HL-60/S4 (cell line): ENCODE measurements around the gene SETBP1.

Source experiments
- in situ Hi-C: fragments of 300-500 bp; cut with MboI; formaldehyde crosslinking; loops from 2 replicates; pipeline ENCODE4 v1.14.3; 2022; ENCODE audit warnings: low sequenced_read_pairs

The SETBP1 gene

DNA sequence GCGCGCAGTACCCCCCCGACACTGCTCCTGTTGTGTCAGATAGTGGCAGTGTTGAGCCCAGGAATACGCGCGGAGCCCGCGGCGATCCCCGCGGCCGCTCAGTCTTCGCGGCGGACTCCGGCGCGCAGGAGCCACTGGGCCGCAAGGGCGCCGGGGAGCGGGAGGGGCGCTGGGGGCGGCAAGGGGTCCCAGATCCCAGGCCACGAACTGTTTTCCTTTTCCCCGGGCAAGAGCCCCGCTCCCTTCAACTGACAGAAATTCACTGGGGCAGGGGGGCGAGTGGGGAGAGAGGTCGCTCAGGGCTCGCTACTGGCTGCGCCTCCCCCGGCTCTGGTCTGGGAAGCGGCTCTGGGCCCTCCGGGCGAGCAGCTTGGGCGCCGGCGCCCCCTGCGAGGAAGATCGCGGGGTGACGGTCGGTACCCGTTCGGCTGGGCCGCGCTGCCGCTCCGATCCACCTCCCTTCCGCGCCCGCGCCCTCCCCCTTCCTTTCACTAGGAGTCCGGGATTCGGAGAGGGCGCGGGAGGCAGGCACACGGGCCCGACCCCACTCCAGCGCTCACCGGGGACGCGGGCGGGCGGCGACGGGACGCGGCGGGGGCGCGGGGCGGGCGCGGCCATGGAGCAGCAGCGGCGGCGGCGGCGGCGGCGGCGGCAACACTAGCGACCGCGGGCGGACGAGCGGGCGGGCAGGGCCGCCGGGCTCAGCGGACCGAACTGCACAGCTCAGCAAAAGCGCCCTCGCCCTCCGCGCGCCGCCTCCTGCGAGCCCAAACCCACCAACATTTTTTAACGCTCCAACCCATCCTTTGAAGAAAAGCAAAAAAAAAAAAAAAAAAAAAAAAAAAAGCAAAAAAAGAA lies 1.4 kb upstream of the SETBP1 start:
- in situ Hi-C loops = loop anchor here (25.0 kb wide), 1 partner anchor 108 kb away; no protein-coding TSS in a partner anchor

DNA sequence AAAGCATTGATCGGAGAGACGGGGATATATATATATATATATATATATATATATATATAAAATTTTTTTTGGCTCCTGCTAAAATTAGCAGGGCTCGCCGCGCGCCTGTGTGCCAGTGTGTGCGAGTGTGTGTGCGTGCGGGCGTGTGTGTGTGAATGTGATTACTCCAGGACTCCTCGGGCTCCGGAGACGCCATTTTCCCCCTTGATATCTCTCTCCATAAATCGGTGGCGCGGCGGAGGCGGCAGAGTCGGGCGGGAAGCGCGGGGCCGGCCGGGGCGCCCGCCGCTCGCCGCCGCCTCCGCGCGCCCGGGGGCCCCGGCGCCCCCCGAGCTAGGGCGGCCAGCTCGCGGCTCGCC lies 795 bp upstream of the SETBP1 start:
- in situ Hi-C loops = loop anchor here (25.0 kb wide), 1 partner anchor 107 kb away; no protein-coding TSS in a partner anchor

DNA sequence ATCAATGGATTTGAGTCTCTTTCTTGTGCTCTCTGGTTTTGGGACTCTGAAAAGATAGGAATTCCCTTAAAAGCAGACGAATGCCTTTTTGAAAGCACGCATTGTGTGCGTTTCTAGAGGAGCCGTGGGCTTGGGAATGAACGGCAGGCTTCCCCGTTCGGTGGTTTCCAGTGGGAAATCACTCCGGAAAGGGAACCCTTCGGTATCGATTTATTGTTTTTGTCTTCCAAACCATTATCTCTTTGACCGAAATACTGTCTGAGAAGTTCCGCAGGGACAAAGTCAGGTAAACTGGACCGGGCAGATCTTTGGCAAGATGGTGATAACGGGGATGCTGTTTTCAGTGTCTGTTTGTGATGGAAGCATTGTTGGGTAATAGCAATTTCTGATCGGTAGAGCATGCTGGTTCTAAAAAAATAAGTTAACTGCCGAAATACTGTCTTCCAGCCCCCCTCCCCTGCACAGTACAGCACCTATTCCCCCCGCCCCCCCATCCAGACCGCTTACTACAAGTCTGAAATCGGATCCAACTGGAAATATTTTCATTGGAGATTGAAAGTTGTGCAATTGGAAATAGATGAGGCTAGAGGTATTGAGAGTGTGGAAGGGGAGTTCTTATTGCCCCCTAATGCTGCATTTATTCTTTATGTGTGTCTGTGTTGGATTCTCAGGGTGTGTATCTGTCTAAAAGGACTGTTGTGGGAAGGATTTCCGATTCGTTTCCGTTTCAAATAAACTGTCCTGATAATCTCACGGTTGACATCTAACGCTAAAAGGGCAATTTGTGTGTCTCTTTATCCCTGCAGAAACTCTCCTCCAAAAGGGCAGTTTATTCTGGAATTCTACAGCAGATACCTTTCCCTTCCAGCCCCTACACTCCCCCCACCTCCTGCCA lies 635 bp downstream of the SETBP1 start:
- in situ Hi-C loops = loop anchor here (25.0 kb wide), 1 partner anchor 106 kb away; no protein-coding TSS in a partner anchor

DNA sequence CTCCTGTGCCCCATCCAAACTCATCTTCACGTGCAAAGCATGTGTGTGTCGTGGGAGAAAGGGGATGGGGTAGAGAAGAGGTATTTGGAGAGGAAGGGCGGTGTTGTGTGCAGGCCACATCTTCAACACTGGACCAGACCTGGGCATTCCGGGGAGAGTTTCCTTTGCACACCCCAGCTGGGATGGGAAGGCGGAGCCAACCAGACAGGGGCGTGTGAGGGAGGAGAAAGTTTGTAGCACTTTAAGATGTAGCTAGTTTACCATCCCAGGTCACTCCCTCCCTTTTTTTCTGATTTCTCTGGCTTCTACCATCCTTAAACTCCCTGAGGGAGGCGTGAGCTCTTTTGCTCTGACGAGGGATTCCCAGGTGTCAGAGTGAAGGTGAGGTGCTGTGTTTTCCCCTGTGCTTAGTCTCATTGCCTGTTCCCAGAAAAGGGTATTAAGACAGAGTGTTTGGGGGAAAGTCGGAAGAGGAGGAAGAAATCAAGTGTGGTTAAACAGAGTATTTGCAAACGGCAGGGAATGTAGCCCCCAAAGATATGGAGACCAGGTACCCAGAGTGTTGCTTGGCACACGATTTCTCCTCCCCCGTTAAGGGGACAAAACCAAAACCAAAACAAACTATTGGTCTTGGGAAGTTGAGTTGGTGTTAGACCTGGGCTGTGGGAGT lies 1.6 kb downstream of the SETBP1 start:
- in situ Hi-C loops = loop anchor here (25.0 kb wide), 1 partner anchor 105 kb away; no protein-coding TSS in a partner anchor

DNA sequence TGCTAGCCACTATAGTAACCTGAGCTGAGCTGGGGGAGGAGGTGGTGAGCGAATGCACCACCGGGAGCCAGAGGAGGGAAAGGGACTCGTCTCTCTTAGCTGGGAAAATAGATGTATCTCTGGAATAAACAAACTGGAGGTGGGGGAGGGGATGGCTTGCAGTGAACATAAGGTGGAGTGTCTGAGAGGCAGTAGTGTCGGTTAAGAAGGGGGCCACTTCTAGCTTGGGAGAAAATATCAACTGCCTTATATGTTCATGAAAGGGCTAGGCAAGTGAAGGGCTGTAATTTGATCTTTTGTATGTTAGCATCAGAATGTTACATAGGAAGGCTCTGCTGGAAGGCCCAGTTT lies 2.2 kb downstream of the SETBP1 start:
- in situ Hi-C loops = loop anchor here (25.0 kb wide), 1 partner anchor 104 kb away; no protein-coding TSS in a partner anchor

DNA sequence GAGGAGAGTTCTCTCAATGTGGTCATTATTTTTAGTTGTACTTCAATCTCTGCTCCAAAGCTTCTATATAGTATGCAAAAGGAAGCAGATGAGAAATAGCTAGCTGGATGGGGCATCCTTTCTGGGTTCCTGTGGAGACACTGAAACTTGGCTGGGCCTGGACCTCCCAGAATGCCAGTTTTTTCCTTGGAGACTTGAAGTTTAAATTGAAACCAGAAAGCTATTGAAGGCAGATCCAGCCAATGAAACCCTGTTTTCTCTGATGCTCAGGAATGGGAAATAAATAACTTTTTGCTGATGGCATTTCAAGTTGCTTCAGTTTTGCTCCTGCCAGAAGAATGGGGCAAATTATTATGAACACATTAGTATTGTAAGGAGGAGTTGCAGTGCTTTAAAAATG lies 2.9 kb downstream of the SETBP1 start:
- in situ Hi-C loops = loop anchor here (25.0 kb wide), 1 partner anchor 104 kb away; no protein-coding TSS in a partner anchor

DNA sequence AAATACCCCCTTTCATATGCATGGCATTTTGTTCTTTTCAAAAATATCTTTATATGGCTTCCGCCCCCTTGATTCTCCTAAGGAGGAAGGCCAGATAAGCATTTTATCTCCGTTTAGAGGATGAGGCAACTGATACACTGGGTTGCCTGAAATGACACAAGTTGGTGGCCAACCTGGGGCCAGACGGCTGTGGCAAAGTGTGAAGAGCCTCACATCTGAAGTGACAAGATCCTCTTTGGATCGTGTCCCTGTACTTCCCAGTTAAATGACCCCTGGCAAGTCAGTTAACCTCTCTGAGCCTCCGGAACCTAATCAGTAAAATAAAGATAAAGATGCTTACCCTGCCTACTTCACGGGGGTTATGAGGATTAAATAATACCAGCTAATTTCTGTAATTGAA lies 4.6 kb downstream of the SETBP1 start:
- in situ Hi-C loops = loop anchor here (25.0 kb wide), 1 partner anchor 102 kb away; no protein-coding TSS in a partner anchor

DNA sequence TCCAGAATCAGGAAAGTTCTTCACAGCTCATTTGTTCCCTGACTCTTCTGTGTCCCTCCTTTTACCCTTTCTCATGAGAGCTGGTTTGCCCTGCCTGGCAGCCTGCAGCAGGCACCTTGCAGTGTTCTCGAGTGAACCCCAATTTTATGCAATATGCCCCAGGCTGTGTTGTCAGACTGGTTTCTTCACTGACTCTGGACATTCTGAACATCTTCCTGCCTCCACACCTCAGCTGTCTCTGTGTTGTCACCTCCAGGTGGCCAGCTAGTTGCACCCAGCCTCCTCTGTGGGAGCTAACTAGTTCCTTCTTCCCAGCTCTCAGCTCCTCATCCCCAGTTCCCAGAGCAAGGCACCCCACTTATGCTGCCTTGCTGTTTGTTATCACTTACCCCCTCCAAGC lies 5.5 kb downstream of the SETBP1 start:
- in situ Hi-C loops = loop anchor here (25.0 kb wide), 1 partner anchor 101 kb away; no protein-coding TSS in a partner anchor

DNA sequence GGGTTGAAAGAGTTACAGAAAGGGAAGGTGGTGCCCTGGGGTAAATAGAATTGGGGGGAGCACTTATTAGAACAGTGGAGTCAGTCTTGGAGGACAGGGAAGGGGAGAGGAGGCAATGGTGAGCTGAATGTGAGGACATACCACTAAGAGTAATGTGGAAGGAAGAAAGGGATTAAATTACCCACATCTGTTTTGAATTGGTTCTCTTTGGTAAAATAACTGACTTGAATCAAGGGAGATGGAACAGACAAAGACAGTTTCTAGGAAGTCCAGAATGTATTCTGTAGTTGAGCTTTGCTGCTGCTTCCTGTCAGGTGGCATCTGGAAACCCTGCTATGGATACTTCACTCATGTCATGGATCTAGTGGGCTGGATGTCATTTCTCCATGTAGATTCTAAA lies 6.7 kb downstream of the SETBP1 start:
- in situ Hi-C loops = loop anchor here (25.0 kb wide), 1 partner anchor 100 kb away; no protein-coding TSS in a partner anchor

DNA sequence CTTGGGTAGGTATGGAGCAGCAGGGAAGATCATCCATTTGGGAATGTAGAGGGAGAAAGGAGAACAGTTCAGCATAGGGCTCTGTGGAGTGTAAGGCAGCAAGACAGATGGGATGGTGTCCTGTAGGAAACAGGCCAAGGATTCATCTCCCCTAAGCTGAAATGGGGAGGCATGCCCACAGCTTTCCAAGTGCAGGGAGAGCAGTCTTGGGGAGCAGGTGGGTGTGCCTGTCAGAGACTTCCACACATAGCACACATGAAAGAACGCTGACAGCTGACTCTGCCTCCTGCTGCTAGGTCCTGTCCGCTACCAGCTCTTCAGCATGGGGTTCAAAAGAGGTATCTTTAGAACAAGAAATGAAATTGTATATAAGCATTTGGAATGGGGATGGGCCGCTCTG lies 9.0 kb downstream of the SETBP1 start:
- in situ Hi-C loops = loop anchor here (25.0 kb wide), 1 partner anchor 98 kb away; no protein-coding TSS in a partner anchor

DNA sequence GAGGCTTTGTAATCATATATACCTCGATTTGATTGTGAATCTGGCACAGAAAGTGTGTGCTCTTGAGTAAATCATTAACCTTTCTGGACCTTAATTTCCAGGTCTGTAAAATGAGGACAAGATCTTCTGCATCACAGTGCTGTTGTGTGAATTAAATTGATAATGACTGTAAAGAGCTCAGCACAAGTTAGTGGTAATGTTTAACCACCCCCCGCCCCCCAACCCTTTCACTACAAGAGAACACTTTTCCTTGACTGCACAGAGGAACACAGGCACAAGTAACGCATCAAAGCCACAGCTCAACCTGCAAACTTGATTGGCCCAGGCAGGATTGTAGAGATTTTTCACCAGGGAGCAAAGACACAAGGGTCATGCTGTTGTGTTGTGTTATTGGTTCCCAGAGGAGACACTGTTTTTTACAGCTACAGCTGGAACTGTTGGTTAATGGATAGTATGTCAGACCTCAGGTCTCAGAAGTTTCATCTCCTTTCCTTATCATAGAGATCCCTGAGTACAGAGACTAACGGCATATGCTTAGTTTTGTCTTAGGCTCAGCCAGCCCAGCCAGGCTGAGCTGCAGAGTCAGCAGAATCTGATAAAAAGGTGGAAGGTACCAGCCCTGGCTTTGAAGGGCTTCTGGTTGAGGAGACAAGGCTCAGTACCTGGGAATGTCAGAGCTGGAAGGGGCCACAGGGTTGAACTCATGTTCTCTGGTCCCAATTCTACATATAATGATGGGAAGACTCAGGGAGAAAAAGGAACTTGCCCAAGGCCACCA lies 10.6 kb downstream of the SETBP1 start:
- in situ Hi-C loops = loop anchor here (25.0 kb wide), 1 partner anchor 96 kb away; no protein-coding TSS in a partner anchor

DNA sequence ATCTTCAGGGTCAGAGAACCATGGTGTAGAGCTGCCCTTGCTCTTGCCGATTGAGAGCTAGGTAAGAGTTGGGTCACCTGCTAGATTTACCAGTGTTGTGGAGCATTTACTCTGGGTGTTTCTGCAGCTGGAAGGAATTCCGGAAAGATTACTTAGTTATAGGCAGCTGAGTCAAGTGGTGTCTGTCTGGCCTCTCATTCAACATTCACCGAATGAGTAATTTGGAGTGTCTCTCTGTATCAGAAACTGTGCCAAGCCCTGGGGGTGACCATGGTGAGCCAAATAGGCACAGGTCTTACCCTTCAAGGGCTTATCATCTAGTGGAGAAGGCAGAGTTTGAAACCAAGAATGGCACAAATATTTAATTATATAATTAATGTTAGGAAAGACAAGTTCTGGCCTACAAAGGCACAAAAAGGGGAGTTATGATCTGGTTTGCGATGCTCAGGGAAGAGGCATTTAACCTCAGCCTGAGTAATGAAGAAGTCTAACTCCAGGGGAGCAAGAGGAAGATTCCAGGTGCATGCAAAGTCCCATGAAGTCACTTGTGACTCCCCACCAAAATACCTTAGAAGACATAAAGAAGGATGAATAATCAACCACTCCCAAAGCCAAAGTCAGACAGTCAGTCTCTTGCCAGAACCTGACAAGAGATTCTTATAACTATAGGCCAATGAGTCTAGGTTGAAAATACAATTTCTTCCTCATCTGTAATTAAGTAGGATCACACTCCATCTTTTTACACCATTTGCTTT lies 12.5 kb downstream of the SETBP1 start:
- in situ Hi-C loops = loop anchor here (25.0 kb wide), 1 partner anchor 94 kb away; no protein-coding TSS in a partner anchor

DNA sequence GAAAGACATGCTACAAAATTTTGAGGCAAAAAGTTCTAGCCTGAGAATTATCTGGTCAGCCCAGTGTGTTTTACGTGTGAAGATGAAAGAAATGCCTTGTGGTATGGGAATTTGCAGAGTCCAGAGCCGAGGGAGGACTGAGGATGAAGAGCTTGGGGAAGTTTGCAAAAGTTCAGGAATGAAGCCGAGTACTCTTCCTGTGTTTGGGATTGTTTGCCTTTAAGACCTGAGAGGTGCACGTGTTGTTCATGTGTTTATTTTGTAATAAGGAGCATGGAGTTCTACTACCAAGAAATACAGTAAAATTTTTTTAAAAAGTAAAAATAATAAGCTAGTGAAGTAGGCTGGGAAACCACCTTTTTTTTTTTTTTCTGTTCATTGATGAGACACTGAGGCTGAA lies 14.8 kb downstream of the SETBP1 start:
- in situ Hi-C loops = loop anchor here (25.0 kb wide), 1 partner anchor 92 kb away; no protein-coding TSS in a partner anchor

DNA sequence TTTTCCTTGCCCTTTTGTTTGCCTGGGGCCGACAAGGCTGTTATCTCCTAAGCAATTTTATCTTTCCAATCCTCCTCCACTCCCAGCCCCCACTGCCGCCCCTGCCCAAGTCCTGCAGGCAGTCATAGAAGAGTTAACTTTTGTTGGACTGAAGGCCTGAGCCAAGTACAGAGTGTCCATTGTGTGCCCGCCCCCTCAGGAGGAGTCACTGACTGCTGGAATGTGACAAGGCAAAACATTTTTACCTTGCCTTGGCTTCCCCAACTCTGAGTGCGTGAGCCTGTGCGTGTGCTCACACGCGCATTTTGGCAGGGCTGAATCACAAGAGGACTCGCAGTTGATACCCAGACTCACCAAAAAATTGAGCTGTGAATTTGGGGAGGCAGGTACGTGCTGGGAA lies 16.2 kb downstream of the SETBP1 start:
- in situ Hi-C loops = loop anchor here (25.0 kb wide), 1 partner anchor 90 kb away; no protein-coding TSS in a partner anchor

DNA sequence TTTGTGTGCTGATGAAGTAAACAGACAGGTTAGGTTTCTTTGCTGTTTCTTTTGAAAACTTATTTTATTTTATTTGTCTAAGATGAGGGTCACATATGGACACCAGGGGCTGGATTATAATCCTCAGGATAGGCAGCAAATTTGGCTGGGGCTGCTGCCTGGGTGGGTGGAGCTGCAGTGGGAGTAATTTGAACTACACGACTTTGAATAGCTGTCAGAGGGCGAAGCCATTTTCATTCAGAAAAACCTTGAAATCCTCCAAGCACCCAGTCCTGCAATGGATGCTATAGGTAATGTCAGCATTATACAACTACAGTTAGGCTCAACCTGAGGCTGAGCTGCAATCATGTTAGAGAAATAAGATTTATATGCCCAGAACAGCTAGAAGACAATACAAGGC lies 16.6 kb downstream of the SETBP1 start:
- in situ Hi-C loops = loop anchor here (25.0 kb wide), 1 partner anchor 90 kb away; no protein-coding TSS in a partner anchor

DNA sequence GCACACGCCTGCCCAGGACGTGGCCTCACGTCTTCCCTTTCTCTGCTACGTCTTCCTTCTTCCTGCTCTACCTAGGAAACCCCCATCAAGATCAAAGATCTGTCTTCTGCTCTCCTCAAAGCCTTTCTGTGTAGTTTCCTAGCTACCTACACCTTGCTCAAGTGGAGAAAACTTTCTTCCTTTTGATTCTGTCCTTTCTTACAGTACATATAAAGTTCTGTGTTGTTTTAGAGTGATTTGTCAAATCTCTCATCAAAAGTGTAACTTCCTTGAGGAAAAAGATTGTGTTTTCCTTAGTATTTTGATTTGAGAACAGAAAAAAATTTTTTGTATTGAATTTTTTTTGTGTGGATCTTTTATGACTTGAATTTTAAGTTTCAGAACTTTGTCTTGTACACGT lies 17.8 kb downstream of the SETBP1 start:
- in situ Hi-C loops = loop anchor here (25.0 kb wide), 1 partner anchor 89 kb away; no protein-coding TSS in a partner anchor

DNA sequence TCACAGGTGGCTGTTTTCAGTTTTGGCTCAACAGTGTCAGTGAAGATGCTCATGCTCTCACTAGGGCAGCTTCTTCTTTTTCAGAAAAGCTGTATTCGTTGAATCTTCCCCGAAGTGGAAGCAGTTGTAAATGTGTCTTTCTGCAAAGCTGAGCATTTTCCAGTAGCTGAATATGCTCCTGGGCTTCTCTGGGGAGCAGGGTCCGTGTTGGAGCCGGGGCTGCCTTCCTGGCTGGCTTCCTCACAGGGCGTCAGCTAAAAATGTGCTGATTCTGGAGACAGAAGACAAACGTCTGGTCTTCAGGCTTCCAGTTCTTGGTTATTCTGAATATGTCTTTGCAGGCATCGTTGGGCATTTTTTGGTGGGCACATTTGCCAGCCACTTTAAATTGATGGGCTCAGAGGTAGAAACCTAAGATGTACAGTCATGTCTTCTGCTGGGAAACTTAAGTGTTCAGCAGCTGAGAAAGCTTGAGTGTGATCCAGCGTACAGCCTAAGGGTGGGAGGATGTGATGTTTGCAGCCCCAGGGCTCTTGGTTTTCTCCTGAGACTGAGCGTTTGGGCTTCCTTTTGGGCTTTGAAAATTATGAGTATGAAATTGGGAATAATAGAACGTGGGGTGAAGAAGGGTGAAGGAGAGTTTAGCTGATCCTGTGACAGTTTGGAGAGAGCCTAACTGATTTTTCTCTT lies 19.0 kb downstream of the SETBP1 start:
- in situ Hi-C loops = loop anchor here (25.0 kb wide), 1 partner anchor 88 kb away; no protein-coding TSS in a partner anchor

DNA sequence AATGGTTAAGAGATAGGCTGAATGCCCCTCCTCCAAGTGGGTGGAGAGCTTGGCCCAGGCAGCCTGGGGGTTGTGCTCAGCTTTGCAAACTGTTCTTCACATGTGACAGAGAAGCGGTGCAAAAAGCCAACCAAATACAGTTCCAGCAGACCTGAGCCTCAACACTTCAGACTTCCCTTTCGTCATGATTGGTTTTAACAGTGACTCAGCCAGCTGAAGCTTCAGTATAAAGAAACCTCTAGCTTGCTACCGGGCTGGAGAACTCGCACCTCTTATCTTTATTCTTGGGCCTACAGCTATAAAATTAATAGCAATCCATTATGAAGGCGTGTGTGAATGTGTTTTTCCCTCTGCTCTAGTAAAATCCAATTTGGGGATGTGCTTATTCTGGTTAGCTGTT lies 20.0 kb downstream of the SETBP1 start:
- in situ Hi-C loops = no loop called here
